ENCODE measurements around the gene CARS2.
A peak's percentile ranks its signal among the peaks of the same experiment; 100 is the strongest.
"Not testable (repeated sequence)": the region's sequence is repeated elsewhere in the genome, so short reads cannot be mapped to it uniquely, and the experiment has no call there.

Gene CARS2

GRCh38 chr13:110615322-110616102, 90.4 kb downstream of the CARS2 start, which contains the start of gene NAXD:
NAXD (plus strand) TSS chr13:110615545; CDS start chr13:110615602, 57 bp downstream.
- TF ChIP-seq, protein P1, sequence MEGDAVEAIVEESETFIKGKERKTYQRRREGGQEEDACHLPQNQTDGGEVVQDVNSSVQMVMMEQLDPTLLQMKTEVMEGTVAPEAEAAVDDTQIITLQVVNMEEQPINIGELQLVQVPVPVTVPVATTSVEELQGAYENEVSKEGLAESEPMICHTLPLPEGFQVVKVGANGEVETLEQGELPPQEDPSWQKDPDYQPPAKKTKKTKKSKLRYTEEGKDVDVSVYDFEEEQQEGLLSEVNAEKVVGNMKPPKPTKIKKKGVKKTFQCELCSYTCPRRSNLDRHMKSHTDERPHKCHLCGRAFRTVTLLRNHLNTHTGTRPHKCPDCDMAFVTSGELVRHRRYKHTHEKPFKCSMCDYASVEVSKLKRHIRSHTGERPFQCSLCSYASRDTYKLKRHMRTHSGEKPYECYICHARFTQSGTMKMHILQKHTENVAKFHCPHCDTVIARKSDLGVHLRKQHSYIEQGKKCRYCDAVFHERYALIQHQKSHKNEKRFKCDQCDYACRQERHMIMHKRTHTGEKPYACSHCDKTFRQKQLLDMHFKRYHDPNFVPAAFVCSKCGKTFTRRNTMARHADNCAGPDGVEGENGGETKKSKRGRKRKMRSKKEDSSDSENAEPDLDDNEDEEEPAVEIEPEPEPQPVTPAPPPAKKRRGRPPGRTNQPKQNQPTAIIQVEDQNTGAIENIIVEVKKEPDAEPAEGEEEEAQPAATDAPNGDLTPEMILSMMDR (IDR thresholded peaks at IDR 0.05; ENCODE audit: control insufficient read depth, insufficient read depth, low read depth, low read length, missing control alignments), result no peak

GRCh38 chr13:110615005-110615321, 91.0 kb downstream of the CARS2 start:
- no peak for DNase-seq (ENCODE audit: low read depth)
- H3K4me3 ChIP-seq (ENCODE audit: control insufficient read depth, low read depth, low read length), result peak overlapping the region; percentile 71
- TF ChIP-seq, protein P1 (IDR thresholded peaks at IDR 0.05; ENCODE audit: control insufficient read depth, insufficient read depth, low read depth, low read length, missing control alignments), result no peak

More at GRCh38 chr13:110615322-110616102, 90.4 kb downstream of the CARS2 start, which contains the start of gene NAXD:
- peak; percentile 78 for DNase-seq (ENCODE audit: low read depth)
- H3K4me3 ChIP-seq (ENCODE audit: control insufficient read depth, low read depth, low read length), result peak within 1 kb of the TSS; percentile 71

DNA sequence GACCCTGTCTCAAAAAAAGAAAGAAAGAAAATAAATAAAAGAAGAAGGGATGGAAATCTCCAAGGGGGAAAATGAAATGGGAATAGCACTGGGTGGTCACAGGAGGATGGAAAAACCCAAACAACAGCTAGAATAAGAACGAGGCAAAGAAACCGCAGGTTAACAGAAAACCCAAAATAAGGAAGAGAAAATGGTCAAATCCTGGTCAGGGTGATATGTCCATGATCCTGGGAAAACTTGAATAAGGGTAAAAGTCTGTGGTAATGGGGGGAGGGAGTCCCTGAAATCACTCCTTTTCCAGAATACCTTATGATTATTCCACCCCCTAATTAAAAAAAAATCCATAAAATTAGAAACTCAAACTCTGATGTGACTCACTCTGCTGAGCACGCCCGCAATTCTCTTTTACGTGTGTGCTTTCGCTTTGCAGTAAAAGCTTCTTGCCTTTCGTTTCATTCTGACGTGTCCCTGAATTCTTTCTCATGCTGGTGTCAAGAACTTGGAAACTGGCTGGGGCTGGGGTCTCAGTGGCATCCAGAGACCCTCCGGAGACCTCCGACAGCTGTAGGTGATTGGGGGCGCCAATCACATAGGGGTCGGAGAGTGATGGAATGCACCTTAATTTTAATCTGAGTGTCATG, 94.8 kb downstream of the CARS2 start:
- H3K4me3 ChIP-seq (ENCODE audit: control insufficient read depth, low read depth, low read length), result peak overlapping the region; percentile 26
- peak; percentile 48 for DNase-seq (ENCODE audit: low read depth)

GRCh38 chr13:110607675-110608224, 98.2 kb downstream of the CARS2 start:
- no peak overlapping the region for H3K4me3 ChIP-seq (ENCODE audit: control insufficient read depth, low read depth, low read length)
- no peak for DNase-seq (ENCODE audit: low read depth)
- TF ChIP-seq, protein P1 (IDR thresholded peaks at IDR 0.05; ENCODE audit: control insufficient read depth, insufficient read depth, low read depth, low read length, missing control alignments), result no peak

More for the DNA sequence above, 94.8 kb downstream of the CARS2 start:
- TF ChIP-seq, protein P1 (IDR thresholded peaks at IDR 0.05; ENCODE audit: control insufficient read depth, insufficient read depth, low read depth, low read length, missing control alignments), result no peak

DNA sequence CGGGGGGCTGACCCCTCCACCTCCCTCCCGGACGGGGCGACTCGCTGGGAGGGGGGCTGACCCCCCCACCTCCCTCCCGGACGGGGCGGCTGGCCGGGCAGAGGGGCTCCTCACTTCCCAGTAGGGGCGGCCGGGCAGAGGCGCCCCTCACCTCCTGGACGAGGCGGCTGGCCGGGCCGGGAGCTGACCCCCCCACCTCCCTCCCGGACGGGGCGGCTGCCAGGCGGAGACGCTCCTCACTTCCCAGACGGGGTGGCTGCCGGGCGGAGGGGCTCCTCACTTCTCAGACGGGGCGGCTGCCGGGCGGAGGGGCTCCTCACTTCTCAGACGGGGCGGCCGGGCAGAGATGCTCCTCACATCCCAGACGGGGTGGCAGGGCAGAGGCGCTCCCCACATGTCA, 99.6 kb downstream of the CARS2 start:
- DNase-seq (ENCODE audit: low read depth); H3K4me3 ChIP-seq (ENCODE audit: control insufficient read depth, low read depth, low read length): not testable (repeated sequence)

GRCh38 chr13:110605132-110605531, 100.8 kb downstream of the CARS2 start:
- H3K4me3 ChIP-seq (ENCODE audit: control insufficient read depth, low read depth, low read length), result no peak overlapping the region
- TF ChIP-seq, protein P1 (IDR thresholded peaks at IDR 0.05; ENCODE audit: control insufficient read depth, insufficient read depth, low read depth, low read length, missing control alignments), result no peak
- DNase-seq (ENCODE audit: low read depth), result no peak

GRCh38 chr13:110600980-110601379, 104.9 kb downstream of the CARS2 start:
- no peak overlapping the region for H3K4me3 ChIP-seq (ENCODE audit: control insufficient read depth, low read depth, low read length)
- DNase-seq (ENCODE audit: low read depth), result no peak
- TF ChIP-seq, protein P1 (IDR thresholded peaks at IDR 0.05; ENCODE audit: control insufficient read depth, insufficient read depth, low read depth, low read length, missing control alignments), result no peak

All from AG09309 (cell line).